Measurements from ENCODE around the gene LDLRAD4. TPM values are rescaled to one million over a fixed set of nuclear protein-coding genes. Genes with fewer than 3 reads are reported as not detected.

The LDLRAD4 gene
- total RNA-seq, 1 experiment from 2014 or later = 1.7 TPM

- H3K4me2 ChIP-seq = no peak overlapping the region
- TF ChIP-seq EZH2 (IDR thresholded peaks at IDR 0.05; ENCODE audit: low read depth) = no peak
- TF ChIP-seq, protein P1, sequence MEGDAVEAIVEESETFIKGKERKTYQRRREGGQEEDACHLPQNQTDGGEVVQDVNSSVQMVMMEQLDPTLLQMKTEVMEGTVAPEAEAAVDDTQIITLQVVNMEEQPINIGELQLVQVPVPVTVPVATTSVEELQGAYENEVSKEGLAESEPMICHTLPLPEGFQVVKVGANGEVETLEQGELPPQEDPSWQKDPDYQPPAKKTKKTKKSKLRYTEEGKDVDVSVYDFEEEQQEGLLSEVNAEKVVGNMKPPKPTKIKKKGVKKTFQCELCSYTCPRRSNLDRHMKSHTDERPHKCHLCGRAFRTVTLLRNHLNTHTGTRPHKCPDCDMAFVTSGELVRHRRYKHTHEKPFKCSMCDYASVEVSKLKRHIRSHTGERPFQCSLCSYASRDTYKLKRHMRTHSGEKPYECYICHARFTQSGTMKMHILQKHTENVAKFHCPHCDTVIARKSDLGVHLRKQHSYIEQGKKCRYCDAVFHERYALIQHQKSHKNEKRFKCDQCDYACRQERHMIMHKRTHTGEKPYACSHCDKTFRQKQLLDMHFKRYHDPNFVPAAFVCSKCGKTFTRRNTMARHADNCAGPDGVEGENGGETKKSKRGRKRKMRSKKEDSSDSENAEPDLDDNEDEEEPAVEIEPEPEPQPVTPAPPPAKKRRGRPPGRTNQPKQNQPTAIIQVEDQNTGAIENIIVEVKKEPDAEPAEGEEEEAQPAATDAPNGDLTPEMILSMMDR (conservative IDR thresholded peaks at IDR 0.05) = no peak
- H4K20me1 ChIP-seq (ENCODE audit: insufficient read depth) = no peaks in the 10 kb centered on the region
- CTCF ChIA-PET = no interaction called here
- no peak overlapping the region for H3K4me3 ChIP-seq
- H3K27ac ChIP-seq = no peak overlapping the region
- H3K9me2 ChIP-seq (ENCODE audit: insufficient read depth) = no peaks in the 10 kb centered on the region
- no peaks in the 10 kb centered on the region for H3F3A ChIP-seq (ENCODE audit: insufficient read depth, low read depth)
- no peaks in the 10 kb centered on the region for H3K4me1 ChIP-seq (replicated peaks; ENCODE audit: insufficient read depth)
- H3K36me3 ChIP-seq (ENCODE audit: low read depth) = no peaks in the 10 kb centered on the region
- DNase-seq = no peak
- intact Hi-C loops (cut with micrococcal nuclease; ENCODE audit: unreplicated experiment) = no loop called here
- H3K27me3 ChIP-seq (ENCODE audit: insufficient read depth, low read depth) = peaks cover 89% of the 10 kb centered on the region
- BruUV-seq (replicated peaks) = no TSS peak
- H3K79me2 ChIP-seq (ENCODE audit: low read depth) = no peaks in the 10 kb centered on the region
- no peaks in the 10 kb centered on the region for H3K9me3 ChIP-seq (ENCODE audit: insufficient read depth, low read depth)
- POLR2A ChIA-PET (ENCODE audit: unreplicated experiment) = no interaction called here
- H2AFZ ChIP-seq = no peak overlapping the region
These were observed 258.7 kb downstream of the LDLRAD4 start for GRCh38 chr18:13477147-13477683.

DNA sequence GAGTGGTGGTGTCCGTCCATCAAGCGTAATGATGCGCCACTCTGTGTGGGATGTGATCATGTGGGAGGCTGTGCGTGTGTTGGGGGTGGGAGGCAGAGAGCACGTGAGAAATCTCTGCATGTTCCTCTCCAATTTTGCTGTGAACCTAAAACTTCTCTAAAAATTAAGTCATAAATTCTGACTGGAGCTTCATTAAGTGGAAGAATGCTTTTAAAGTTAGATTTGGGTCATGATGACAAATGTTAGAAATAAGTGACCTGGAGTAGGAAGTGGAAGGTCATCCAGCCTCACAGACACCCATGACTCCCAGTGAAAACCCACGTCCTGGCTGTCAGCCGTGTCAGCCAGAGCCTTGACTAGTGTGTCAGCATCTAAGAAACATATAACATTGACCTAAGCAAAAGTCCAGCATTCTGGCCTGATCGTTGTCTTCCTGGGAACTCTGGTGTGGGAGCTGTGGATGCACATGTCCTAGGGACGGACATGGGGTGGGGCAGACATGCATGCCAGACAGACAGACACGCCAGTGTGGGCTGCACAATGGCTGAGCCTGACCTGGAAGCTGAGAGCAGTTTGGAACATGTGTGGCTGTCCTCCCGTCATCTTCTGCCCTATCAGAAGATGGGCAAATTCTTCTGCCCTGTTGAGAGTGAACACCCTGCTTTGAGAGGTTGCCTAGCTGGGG lies 262.2 kb downstream of the LDLRAD4 start:
- POLR2A ChIA-PET (ENCODE audit: unreplicated experiment) = interaction anchor here (0.6 kb wide), 1 partner anchor 340 kb away, joined by 13 read pairs; no protein-coding TSS in a partner anchor

GRCh38 chr18:13481331-13481730 lies 262.8 kb downstream of the LDLRAD4 start:
- H3K27me3 ChIP-seq (ENCODE audit: insufficient read depth, low read depth) = peaks cover 98% of the 10 kb centered on the region
- H3F3A ChIP-seq (ENCODE audit: insufficient read depth, low read depth) = no peaks in the 10 kb centered on the region
- no peak for DNase-seq
- ChIA-PET CTCF (no interaction called here), POLR2A (ENCODE audit: unreplicated experiment) (interaction anchor here (0.6 kb wide), 1 partner anchor 341 kb away, joined by 13 read pairs; no protein-coding TSS in a partner anchor)
- no peak overlapping the region for H3K4me3 ChIP-seq
- no peak overlapping the region for H3K27ac ChIP-seq
- H4K20me1 ChIP-seq (ENCODE audit: insufficient read depth) = no peaks in the 10 kb centered on the region
- no peak overlapping the region for H3K4me2 ChIP-seq
- intact Hi-C loops (cut with micrococcal nuclease; ENCODE audit: unreplicated experiment) = no loop called here
- no peaks in the 10 kb centered on the region for H3K9me2 ChIP-seq (ENCODE audit: insufficient read depth)
- no peaks in the 10 kb centered on the region for H3K4me1 ChIP-seq (replicated peaks; ENCODE audit: insufficient read depth)
- H3K9me3 ChIP-seq (ENCODE audit: insufficient read depth, low read depth) = no peaks in the 10 kb centered on the region
- BruUV-seq (replicated peaks) = no TSS peak
- H3K36me3 ChIP-seq (ENCODE audit: low read depth) = no peaks in the 10 kb centered on the region
- H2AFZ ChIP-seq = no peak overlapping the region
- H3K79me2 ChIP-seq (ENCODE audit: low read depth) = no peaks in the 10 kb centered on the region
- TF ChIP-seq, protein P1 (conservative IDR thresholded peaks at IDR 0.05) = no peak
- TF ChIP-seq EZH2 (IDR thresholded peaks at IDR 0.05; ENCODE audit: low read depth) = no peak

More for the DNA sequence above, 262.2 kb downstream of the LDLRAD4 start:
- no peaks in the 10 kb centered on the region for H3K79me2 ChIP-seq (ENCODE audit: low read depth)
- DNase-seq = no peak
- no peak overlapping the region for H3K27ac ChIP-seq
- CTCF ChIA-PET = no interaction called here
- TF ChIP-seq, protein P1 (conservative IDR thresholded peaks at IDR 0.05) = no peak
- no peak for TF ChIP-seq EZH2 (IDR thresholded peaks at IDR 0.05; ENCODE audit: low read depth)
- peaks cover 93% of the 10 kb centered on the region for H3K27me3 ChIP-seq (ENCODE audit: insufficient read depth, low read depth)
- H3K4me2 ChIP-seq = no peak overlapping the region
- no peaks in the 10 kb centered on the region for H3K4me1 ChIP-seq (replicated peaks; ENCODE audit: insufficient read depth)
- no peaks in the 10 kb centered on the region for H4K20me1 ChIP-seq (ENCODE audit: insufficient read depth)
- no peaks in the 10 kb centered on the region for H3K9me2 ChIP-seq (ENCODE audit: insufficient read depth)
- no TSS peak for BruUV-seq (replicated peaks)
- H3F3A ChIP-seq (ENCODE audit: insufficient read depth, low read depth) = no peaks in the 10 kb centered on the region
- no peak overlapping the region for H2AFZ ChIP-seq
- H3K9me3 ChIP-seq (ENCODE audit: insufficient read depth, low read depth) = no peaks in the 10 kb centered on the region
- H3K36me3 ChIP-seq (ENCODE audit: low read depth) = no peaks in the 10 kb centered on the region
- H3K4me3 ChIP-seq = no peak overlapping the region
- intact Hi-C loops (cut with micrococcal nuclease; ENCODE audit: unreplicated experiment) = no loop called here

Measured in PC-9 (cell line).